AG08396 (cell line): ENCODE measurements around the gene RAD23B.

ENCODE experiments used
- DNase-seq: peaks from one replicate; pipeline ENCODE4 v3.0.0; 2012; ENCODE audit warnings: low spot score, mixed read lengths

Gene RAD23B

DNA sequence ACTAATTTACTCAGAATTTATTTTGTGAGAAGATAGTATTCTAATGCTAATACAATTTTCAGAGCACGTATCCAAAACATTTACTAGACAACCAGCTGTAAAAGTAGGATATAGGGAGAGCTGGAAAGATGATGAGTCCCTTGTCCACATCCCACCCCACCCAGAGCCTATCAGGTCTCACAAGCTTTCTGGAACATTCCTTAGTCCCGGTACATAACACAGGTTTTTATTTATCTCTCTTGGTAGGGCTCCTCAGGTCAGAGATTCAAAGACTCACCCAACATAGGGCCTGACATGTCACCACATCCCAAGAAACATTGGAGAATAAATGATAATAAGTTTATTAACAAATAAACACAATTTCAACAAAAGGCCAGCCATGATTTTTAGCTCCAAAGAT, 13.8 kb upstream of the RAD23B start:
- no peak for DNase-seq

DNA sequence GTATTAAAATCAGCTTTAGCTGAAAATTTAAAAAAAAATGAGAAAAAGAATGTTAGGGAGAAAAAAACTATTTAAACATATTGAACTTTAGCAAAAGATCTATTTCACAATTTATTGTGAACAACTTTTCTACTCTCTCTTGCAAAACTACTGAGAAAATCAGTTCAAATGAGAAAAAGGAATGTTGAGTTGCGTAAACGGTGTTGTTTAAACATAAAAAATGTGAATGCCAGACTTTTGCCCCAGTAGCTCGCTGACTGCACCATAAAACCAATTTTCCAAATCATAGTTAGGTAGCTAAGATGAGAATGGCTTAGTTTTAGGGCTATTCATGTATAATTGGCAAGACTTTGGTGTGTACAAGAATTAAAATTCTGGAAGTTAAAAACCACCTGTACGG, 13.4 kb upstream of the RAD23B start:
- DNase-seq, result no peak

DNA sequence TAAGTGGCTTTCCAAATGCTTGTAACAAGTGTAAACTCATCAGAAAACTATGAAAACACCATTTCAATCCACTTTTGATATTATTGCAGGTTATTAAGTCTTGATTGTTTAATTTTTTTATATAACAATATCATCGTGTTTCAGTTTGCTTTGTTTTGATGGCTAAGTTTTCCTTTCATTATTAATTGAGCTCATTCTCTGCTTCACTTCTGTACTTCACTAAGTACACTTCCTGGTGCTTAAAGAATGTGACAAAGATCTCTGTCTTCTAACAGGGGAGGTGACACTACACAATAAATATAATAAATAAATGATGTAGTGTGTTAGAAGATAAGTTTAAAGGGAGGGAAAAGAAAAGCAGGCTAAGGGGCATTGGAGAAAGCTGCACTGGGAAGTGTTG, 13.0 kb upstream of the RAD23B start:
- no peak for DNase-seq

GRCh38 chr9:107270580-107270979, 12.5 kb upstream of the RAD23B start:
- DNase-seq, result no peak

DNA sequence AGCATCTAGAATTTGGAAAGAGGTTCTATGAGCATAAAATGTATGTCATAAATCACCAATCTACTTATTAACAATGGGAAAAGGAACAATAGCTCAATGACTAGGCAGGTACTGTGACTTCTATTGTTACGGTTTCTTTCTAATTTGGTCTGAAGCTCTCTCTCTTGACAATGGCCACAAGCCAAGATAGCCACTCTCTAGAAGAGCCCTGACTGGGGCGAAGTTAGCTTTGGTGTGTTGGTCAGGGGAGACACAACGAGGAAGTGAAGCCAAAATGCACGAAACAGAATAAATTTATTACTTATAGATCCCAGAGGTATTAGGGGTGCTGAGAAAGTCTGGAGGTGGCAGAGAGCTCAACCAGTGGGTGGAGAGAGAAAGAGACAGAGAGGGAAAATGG, 9.4 kb upstream of the RAD23B start:
- no peak for DNase-seq

DNA sequence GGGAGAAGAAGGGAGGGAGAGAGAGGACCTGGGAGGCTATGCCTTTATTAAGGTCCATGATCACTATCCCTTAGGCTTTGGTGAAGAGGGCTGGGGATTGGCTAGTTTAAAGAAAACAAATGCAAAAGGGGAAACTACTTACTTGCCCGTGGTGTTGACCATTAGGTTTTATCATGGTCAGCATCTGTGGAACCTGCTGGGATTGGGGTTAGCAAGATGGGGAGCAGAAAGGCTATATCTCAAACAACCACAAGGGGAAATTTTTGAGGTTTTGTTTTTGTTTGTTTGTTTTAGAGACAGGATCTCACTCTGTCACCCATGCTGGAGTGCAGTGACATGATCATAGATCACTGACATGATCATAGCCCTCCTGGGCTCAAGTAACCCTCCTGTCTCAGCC, 9.0 kb upstream of the RAD23B start:
- DNase-seq, result no peak

DNA sequence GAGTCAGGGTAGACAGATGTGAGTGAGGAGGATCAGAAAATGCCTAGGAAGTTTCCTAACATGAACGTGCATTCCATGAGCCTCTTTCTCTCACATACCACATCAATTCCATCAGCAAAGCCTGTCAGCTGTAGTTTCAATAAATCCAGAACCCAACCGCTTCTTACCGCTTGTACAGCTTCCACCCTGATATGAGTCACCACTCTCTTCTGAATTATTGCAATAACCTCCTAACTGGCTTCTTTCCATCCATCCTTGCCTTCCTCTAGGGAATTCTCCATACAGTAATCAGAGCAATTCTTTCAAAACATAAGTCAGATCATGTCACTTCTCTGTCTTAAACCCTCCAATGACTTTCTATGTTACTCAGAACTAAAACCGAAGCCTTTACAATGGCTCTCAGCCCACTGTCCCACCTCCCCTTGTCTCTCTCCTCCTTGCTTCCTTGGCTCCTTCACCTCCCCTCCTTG, 8.1 kb upstream of the RAD23B start:
- peak; percentile 72 for DNase-seq

GRCh38 chr9:107275530-107275929, 7.5 kb upstream of the RAD23B start:
- no peak for DNase-seq

DNA sequence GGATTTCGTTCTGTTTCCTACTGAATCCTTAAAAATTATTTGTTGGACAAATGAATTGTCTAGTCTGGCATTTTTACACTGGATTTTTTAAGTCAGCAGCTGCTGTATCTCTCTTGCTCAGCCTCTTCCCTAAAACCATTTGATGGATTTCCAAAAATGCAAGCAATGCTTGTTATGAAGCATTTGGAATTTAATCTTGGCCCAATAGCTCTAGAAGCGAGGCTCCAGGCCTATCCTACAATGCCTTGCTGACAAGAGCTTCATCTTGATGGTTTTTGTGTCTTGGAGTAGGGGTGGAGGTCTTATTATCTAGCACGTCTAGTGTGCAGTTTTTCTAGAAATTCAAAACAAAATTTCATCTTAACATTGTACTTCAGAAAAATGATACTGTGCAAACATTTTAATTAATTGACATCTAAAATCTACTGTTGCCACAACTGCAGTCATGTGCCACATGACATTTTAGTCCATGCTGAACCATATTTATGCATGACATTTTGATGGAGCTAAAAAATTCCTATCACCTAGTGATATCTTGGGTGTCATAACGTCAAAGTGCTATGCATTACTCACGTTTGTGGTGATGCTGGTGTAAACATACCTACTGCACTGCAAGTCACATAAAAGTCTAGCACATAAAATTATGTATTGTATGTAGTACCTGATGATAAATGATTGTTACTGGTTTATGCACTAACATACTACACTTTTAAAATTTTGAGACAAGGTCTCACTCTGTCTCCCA, 5.9 kb upstream of the RAD23B start:
- DNase-seq, result peak; percentile 26

GRCh38 chr9:107277801-107278200, 5.3 kb upstream of the RAD23B start:
- DNase-seq, result no peak

GRCh38 chr9:107279086-107279485, 4.0 kb upstream of the RAD23B start:
- DNase-seq, result no peak

GRCh38 chr9:107280543-107280942, 2.5 kb upstream of the RAD23B start:
- DNase-seq, result no peak

DNA sequence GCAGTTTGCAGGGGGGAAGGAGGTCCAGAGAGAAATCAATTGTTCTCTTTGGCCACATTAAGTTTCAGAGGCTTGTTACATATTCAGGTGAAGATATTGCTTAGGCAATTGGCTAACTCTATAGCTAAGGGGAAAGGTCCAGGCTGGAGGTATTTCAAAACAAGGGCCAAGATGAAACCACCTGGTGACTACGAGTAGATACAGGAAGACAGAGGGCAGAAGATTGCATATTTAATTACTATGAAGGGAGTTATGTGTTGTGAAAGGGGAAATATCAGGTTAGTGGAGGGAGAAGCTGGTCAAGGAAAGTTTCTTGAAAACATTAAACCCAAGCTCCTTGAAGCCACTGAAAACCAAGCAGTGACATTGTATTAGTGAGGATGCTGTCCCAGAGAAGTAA, 1.9 kb upstream of the RAD23B start:
- DNase-seq, result no peak

GRCh38 chr9:107281922-107282667, 984 bp upstream of the RAD23B start:
- no peak for DNase-seq

- DNase-seq, result peak; percentile 56
Measured at GRCh38 chr9:107283623-107284616, 841 bp downstream of the RAD23B start.

GRCh38 chr9:107284636-107285035, 1.6 kb downstream of the RAD23B start:
- DNase-seq, result no peak

DNA sequence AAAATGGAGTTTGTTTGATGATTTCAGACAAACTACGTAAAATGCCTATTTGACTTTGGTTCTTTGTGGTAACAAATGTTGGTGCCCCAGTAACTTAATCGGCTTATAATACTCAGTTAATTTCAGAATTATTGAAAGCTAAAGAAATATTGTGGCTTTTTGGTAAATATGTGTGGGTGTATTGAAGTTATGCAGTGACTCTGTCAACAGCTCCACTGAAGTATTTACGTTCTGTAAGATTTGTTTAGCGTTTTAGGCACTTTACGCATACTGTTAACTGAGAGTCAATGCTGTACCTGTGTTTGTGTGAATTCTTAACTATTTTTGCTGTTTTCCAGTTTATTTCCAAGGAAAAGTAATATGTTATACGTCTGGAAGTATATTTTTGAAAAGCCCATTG, 2.2 kb downstream of the RAD23B start:
- DNase-seq, result no peak

- DNase-seq, result no peak
Measured at GRCh38 chr9:107286057-107286456, 3.0 kb downstream of the RAD23B start.

DNA sequence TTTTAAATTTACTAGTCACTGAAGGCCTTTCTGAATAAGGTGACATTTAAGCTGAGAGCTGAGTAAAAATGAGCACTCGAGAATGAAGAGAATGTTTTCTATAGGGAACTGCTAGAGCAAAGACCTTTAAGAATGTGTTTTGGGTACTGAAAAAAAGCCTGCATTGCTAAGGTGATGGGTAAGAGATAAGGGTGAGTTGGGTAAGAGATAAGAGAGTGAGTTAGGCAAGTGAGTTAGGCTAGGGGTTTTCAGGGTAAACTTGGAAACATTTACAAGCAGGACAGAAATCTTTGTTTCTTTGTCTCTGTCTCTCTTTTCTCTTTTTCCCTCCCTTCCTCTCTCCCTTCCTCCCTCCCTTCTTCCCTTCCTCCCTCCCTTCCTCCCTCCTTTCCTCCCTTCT, 5.6 kb downstream of the RAD23B start:
- DNase-seq, result no peak

- no peak for DNase-seq
Measured at GRCh38 chr9:107290619-107291018, 7.5 kb downstream of the RAD23B start.

DNA sequence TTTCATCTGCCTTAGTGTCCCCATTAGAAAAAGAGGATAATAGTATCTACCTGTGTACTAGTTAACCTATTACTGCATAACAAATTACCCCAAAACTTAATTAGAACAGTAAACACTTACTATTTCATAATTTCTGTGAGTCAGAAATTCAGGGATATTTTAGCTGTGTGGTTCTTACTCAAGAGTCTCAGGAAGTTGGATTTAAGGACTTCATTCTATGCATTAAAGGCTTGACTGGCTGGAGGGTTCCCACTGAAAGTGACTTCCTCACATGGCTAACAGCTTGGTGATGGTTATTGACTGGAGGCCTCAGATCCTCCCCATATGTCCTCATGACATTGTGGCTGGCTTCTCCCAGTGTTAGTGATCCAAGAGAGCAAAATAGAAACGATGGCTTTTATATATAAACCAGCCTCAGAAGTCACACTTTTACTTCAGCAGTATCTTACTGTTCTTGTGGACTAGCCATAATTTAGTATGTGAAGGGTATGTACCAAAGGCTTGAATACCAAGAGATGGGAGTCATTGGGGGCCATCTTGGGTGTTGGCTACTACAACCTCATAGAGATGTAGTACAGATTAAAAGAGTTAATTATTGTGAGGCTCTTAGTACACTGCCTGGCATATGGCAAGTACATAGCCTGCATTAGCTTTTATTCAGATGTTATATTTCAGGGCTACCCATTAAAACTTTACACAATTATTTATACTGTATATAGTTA, 9.9 kb downstream of the RAD23B start:
- no peak for DNase-seq
